Measurements from ENCODE around the gene PERP.

Gene PERP

GRCh38 chr6:138044972-138045371 is 62.2 kb downstream of the PERP start:
- no peak for DNase-seq (ENCODE audit: low read depth in 2 of 2)

DNA sequence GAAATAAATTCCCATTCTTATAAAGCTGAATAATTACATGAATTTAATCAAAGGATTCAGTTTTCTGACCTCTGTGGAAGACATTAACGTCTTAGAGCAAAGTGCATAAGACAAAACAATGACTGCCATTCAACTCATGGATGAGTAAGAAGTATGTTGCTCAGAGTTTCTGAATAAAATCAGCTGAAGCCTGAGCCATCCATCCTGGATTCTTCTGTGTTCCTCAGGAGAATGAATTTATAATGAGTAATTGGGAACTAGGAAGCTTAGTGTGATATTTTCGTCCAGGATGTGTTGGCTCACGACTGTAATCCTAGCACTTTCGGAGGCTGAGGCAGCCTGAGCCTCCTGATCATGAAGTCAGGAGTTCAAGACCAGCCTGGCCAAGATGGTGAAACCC is 62.8 kb downstream of the PERP start:
- DNase-seq (ENCODE audit: low read depth in 2 of 2) = no peak

Data from stimulated activated CD8-positive, alpha-beta memory T cell treated with anti-CD3 and anti-CD28 coated beads, Interleukin-7, amount 100 ng/mL, for 1 hour (primary cell).